ENCODE data around the gene DGCR2. TPM values are rescaled to one million over a fixed set of nuclear protein-coding genes. Genes with fewer than 3 reads are reported as not detected.

DGCR2 gene
- total and polyA plus RNA-seq, 2 of the 4 experiments (the other 2 are of a cell fraction): 17.2 to 35.4 TPM

- no peak for TF ChIP-seq MXI1 (IDR thresholded peaks at IDR 0.05; ENCODE audit: borderline replicate concordance, low read depth, low read length)
Measured at GRCh38 chr22:19150482-19151328, 28.5 kb upstream of the DGCR2 start (continued).

- ChIA-PET POLR2A (ENCODE audit: unreplicated experiment) (no interaction called here), CTCF (no interaction called here)
- ATAC-seq (ENCODE audit: low read depth): no peak
- Histone ChIP-seq H3K4me2 (ENCODE audit: low read depth, low read length) (no peak within 1 kb of the TSS), H2AFZ (replicated peaks; ENCODE audit: low read length, poor library complexity) (peak within 1 kb of the TSS; percentile 58), H4K5ac (ENCODE audit: low read depth, low read length) (no peak within 1 kb of the TSS), H2BK15ac (ENCODE audit: low read depth, low read length) (no peak within 1 kb of the TSS), H4K20me1 (ENCODE audit: insufficient read depth, low read length) (no peaks in the 10 kb centered on the region), H3K18ac (ENCODE audit: low read depth, low read length) (no peak within 1 kb of the TSS), H3K79me1 (ENCODE audit: low read depth in 1 of 2, low read length in 2 of 2) (no peaks in the 10 kb centered on the region), H2BK5ac (ENCODE audit: low read depth, low read length, poor library complexity, severe bottlenecking) (no peak within 1 kb of the TSS), H3K27ac (ENCODE audit: insufficient read depth, low read length) (no peak within 1 kb of the TSS), H3K36me3 (ENCODE audit: control insufficient read depth, insufficient read depth, low read length) (no peaks in the 10 kb centered on the region), H2BK20ac (ENCODE audit: low read depth, low read length) (no peak within 1 kb of the TSS), H3K9ac (ENCODE audit: low read depth, low read length) (no peak within 1 kb of the TSS), H3K4me3 (ENCODE audit: insufficient read depth, low read depth, low read length) (no peak within 1 kb of the TSS), H2AK5ac (ENCODE audit: low read depth, low read length) (no peak within 1 kb of the TSS), H3K9me1 (ENCODE audit: insufficient read depth, low read length) (no peaks in the 10 kb centered on the region; the same call in 1 of the 2 replicates), H3K9me3 (ENCODE audit: control insufficient read depth, insufficient read depth, low read length) (peaks cover 5% of the 10 kb centered on the region; the same call in 1 of the 2 replicates), H2AK9ac (replicated peaks; ENCODE audit: low read depth, low read length, poor library complexity) (no peak within 1 kb of the TSS), H3K14ac (replicated peaks; ENCODE audit: low read depth, low read length) (no peak within 1 kb of the TSS), H3K4ac (ENCODE audit: low read depth, low read length) (no peak within 1 kb of the TSS), H3K56ac (ENCODE audit: extremely low read depth, insufficient read depth, low read length) (no peak within 1 kb of the TSS), H4K8ac (ENCODE audit: low read depth in 2 of 2, low read length in 2 of 2) (no peak within 1 kb of the TSS), H4K91ac (ENCODE audit: insufficient read depth, low read depth, low read length) (no peak within 1 kb of the TSS), H3K4me1 (ENCODE audit: control insufficient read depth, insufficient read depth, low read length) (no peaks in the 10 kb centered on the region), H3K27me3 (ENCODE audit: control insufficient read depth, insufficient read depth, low read length) (peaks cover 56% of the 10 kb centered on the region), H3K23ac (ENCODE audit: low read depth, low read length) (no peak within 1 kb of the TSS), H2BK120ac (ENCODE audit: low read depth, low read length) (no peak within 1 kb of the TSS)
- dilution Hi-C loops (cut with HindIII; ENCODE audit: low sequenced_read_pairs, unreplicated experiment) (no loop called here), intact Hi-C loops (cut with micrococcal nuclease) (no loop called here), in situ Hi-C loops (cut with MboI; ENCODE audit: low sequenced_read_pairs) (no loop called here)
- TF ChIP-seq SMC3 (IDR thresholded peaks at IDR 0.05; ENCODE audit: low read depth, low read length): no peak
- TF ChIP-seq NFE2L2 (IDR thresholded peaks at IDR 0.05; ENCODE audit: low read depth, low read length): no peak
- TF ChIP-seq USF2 (IDR thresholded peaks at IDR 0.05; ENCODE audit: low read depth, low read length): no peak
- no peak for TF ChIP-seq RCOR1 (IDR thresholded peaks at IDR 0.05; ENCODE audit: insufficient replicate concordance, low read length)
- TF ChIP-seq CTCF (conservative IDR thresholded peaks at IDR 0.05; ENCODE audit: low read depth, low read length): no peak
- DNase-seq: no peak
- BruUV-seq (replicated peaks): no TSS peak
- WGBS, 2 experiments (ENCODE audit: extremely low coverage in 2 of 2, insufficient read length in 1 of 2): 6% methylated on average over 33 of the region's 59 CpGs; no CpG with 5 or more reads in 1 of the 2 experiments
Measured at GRCh38 chr22:19149991-19150390, 27.8 kb upstream of the DGCR2 start, which contains the start of gene GSC2. GSC2 (minus strand) TSS chr22:19150292; CDS start chr22:19150283, 9 bp downstream.

Data from IMR-90 (cell line).